NT2/D1 (cell line): ENCODE measurements around the gene AUH.

Experiments used
- DNase-seq: peaks from one replicate; pipeline ENCODE4 v3.0.0-alpha.2; 2011; ENCODE audit warnings: low read depth, low spot score
- H3K27me3 ChIP-seq: 2 replicates; pipeline ENCODE4 v1.6.0; 2011; ENCODE audit warnings: mild to moderate bottlenecking; ENCODE audit not compliant: insufficient read length, insufficient read depth
- H3K36me3 ChIP-seq: 2 replicates; pipeline ENCODE4 v1.6.1; 2011; ENCODE audit warnings: mild to moderate bottlenecking, low read length, mixed read lengths; ENCODE audit not compliant: insufficient read depth, insufficient read length
- H3K4me1 ChIP-seq: 2 replicates; pipeline ENCODE4 v1.5.1; 2011; ENCODE audit not compliant: insufficient read depth, insufficient read length
- H3K4me3 ChIP-seq: 2 replicates; pipeline ENCODE4 v1.5.1; 2011; ENCODE audit warnings: low read depth; ENCODE audit not compliant: insufficient read length
- H3K9ac ChIP-seq: 2 replicates; pipeline ENCODE4 v1.6.0; 2011; ENCODE audit warnings: low read depth; ENCODE audit not compliant: insufficient read length
- H3K9me3 ChIP-seq: 2 replicates; pipeline ENCODE4 v1.5.1; 2011; ENCODE audit warnings: mild to moderate bottlenecking, low read length; ENCODE audit not compliant: insufficient read depth
- SUZ12 ChIP-seq: IDR thresholded peaks from 2 replicates; pipeline ENCODE4 v1.6.1; 2011; ENCODE audit not compliant: insufficient read length, insufficient read depth; ENCODE audit errors: extremely low read depth
- YY1 ChIP-seq: IDR thresholded peaks from 2 replicates; pipeline ENCODE4 v1.6.1; 2011; ENCODE audit not compliant: insufficient read length, insufficient read depth
- ZNF274 ChIP-seq: IDR thresholded peaks from 2 replicates; pipeline ENCODE4 v1.6.1; 2011; ENCODE audit warnings: mild to moderate bottlenecking, low read depth, low read length

Gene AUH

DNA sequence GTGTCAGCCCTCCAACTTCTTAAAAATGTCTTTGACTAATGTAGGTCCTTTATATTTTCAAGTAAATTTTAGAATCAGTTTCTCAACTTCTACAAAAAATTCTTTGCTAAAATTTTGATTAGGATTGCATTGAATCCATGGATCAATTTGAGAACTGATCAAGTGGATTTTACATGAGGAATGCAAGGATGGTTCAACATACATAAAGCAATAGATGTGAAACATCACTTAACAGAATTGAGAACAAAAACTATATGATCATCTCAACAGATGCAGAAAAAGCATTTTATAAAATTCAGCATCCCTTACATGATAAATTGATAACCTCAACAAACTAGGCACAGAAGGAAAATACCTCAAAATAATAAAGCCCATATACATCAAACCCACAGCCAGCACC is 190.8 kb downstream of the AUH start:
- TF ChIP-seq YY1 (no peak), ZNF274 (no peak), SUZ12 (no peak)
- Histone ChIP-seq H3K36me3 (no peaks in the 10 kb centered on the region), H3K4me3 (no peak overlapping the region), H3K9ac (no peak overlapping the region), H3K4me1 (no peaks in the 10 kb centered on the region), H3K27me3 (no peaks in the 10 kb centered on the region), H3K9me3 (peaks cover 17% of the 10 kb centered on the region)
- no peak for DNase-seq

DNA sequence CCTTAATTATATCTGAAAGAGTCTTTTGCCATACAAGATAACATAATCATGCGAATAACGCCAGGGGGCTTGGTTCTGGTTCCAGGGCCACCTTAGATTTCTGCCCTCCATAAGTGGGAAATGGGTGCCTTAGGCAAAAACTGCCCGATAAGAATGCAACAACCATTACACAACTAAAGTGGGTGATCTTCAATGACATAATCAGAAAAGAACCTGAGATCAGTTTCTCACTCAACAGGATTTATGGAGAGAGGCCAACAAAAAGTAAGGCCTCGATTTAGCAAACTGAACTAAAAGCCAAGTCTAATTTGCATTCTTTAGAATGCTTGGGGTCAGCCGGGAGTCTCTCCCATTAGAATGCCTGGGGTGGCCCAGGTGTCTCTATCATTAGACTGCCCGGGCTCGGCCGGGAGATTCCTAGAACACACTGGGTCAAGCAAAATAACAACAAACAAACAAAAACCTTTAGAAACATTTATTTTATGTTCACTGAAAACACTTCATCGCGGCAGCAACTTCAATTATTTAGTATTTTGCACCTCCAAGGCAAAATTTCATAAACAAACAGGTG is 194.8 kb downstream of the AUH start:
- no peak for DNase-seq
- peaks cover 17% of the 10 kb centered on the region for H3K9me3 ChIP-seq
- no peak overlapping the region for H3K4me3 ChIP-seq
- no peaks in the 10 kb centered on the region for H3K36me3 ChIP-seq
- no peaks in the 10 kb centered on the region for H3K27me3 ChIP-seq
- TF ChIP-seq YY1 (no peak), SUZ12 (no peak), ZNF274 (no peak)
- no peak overlapping the region for H3K9ac ChIP-seq
- H3K4me1 ChIP-seq: peaks cover 17% of the 10 kb centered on the region

DNA sequence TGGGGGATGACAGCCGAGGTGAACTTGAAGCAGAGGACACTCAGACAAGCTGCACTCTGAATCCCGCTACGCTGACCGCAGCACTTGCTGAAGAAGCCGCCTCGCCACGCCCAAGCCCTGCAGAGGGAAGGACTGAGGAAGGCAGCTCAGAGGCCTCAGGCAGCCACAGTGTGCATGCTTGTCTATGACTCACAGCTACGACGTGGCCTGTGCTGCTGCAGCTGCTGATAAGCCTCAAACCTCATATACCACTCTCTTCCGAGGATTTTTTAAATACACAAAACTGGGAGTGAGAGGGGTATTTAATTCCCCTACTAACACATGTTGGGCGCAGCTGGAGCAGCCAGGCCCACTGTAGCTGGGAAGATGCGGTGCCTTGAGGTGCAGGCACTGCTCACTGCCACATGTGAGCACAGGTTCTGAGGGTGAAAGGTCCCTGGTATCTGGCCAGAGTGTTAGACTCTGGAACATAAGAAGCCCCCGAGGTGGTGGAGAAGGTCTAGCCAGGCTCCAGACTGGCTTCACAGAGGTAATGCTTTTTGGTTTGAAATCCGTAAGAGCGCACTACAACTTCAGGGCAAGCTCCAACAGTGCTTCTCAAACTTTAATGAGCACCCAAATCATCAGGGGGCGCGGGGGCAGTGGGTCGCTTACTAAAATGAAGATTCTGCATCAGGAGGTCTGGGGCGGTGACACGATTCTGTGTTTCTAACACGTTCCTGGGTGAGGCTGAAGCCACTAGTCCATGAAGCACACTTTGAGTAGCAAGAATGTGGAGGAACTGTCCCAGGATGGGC is 196.8 kb downstream of the AUH start:
- no peak for TF ChIP-seq SUZ12
- TF ChIP-seq ZNF274: no peak
- TF ChIP-seq YY1: no peak
- H3K4me1 ChIP-seq: peaks cover 22% of the 10 kb centered on the region
- no peak overlapping the region for H3K4me3 ChIP-seq
- no peaks in the 10 kb centered on the region for H3K36me3 ChIP-seq
- H3K27me3 ChIP-seq: no peaks in the 10 kb centered on the region
- DNase-seq: no peak
- 0 out of 2 replicates have a peak, but pooled peaks cover under 1% of the 10 kb centered on the region for H3K9me3 ChIP-seq
- no peak overlapping the region for H3K9ac ChIP-seq
